HEK293T (cell line): Measurements from ENCODE around the gene SRBD1.

ENCODE experiments used
- CTBP1 ChIP-seq: fragments of 450-650 bp; IDR thresholded peaks from 2 replicates; pipeline ENCODE4 v1.6.1; 2016; ENCODE audit warnings: borderline replicate concordance
- NFRKB ChIP-seq: fragments of 450-650 bp; IDR thresholded peaks from 2 replicates; pipeline ENCODE4 v1.6.1; 2016; ENCODE audit warnings: mild to moderate bottlenecking, moderate library complexity

- TF ChIP-seq CTBP1 (no peak), NFRKB (no peak)
Measured at GRCh38 chr2:45585267-45585861, 25.7 kb downstream of the SRBD1 start.
